Coronary artery (tissue), 2 donors: ENCODE results near the gene GDPD4.
A peak's percentile ranks its signal among the peaks of the same experiment; 100 is the strongest.

Experiments
- DNase-seq: peaks from one replicate; pipeline ENCODE4 v3.0.0-alpha.2; 2017; ENCODE audit warnings: low spot score
- H3K27ac ChIP-seq, 2 donors: fragments of 200-600 bp; sonication (generic); one replicate each; pipeline ENCODE4 v1.5.1; 2016 to 2019
- H3K4me3 ChIP-seq: fragments of 200-600 bp; sonication (generic); 2 replicates; pipeline ENCODE4 v1.5.1; 2016; ENCODE audit warnings: mild to moderate bottlenecking, moderate library complexity
- CTCF ChIP-seq: fragments of 200-600 bp; sonication (generic); IDR thresholded peaks from one replicate; pipeline ENCODE4 v1.5.1; 2019; ENCODE audit warnings: antibody characterized with exemption

Gene GDPD4

GRCh38 chr11:77191429-77191822, 110.1 kb downstream of the GDPD4 start:
- H3K4me3 ChIP-seq: no peak overlapping the region
- DNase-seq: no peak
- no peak for TF ChIP-seq CTCF
- H3K27ac ChIP-seq: no peak overlapping the region

DNA sequence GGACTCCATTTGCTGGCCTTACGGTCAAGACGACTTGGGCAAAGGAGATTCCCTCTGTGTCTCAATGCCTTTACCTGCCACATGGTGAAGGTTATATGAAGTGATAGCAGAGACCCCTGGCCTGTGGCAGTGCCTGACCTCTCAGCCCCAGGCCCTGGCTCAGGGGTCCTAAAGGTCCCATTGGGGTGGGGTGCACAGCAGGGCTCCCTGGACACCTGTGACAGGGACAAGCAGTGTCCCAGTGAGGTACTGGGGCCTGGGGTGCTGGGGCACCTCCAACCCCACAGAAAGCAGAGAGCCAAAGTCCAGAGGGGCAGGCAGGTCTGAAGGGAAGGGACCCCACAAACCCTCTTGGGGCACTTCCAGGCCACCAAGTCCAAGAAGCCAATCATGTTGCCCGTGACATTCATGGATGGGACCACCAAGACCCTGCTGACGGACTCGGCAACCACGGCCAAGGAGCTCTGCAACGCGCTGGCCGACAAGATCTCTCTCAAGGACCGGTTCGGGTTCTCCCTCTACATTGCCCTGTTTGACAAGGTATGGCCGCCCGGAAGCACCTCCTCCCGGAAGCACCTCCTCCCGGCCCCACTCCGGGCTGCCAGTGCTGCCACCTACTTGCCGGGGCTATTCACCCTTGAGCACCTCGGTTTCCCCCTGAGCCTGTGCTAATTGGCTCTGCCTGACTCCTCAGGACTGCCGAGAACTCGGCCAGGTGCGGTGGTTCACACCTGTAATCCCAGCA, 111.0 kb downstream of the GDPD4 start:
- no peak overlapping the region for H3K4me3 ChIP-seq
- H3K27ac ChIP-seq: no peak overlapping the region
- TF ChIP-seq CTCF: no peak
- no peak for DNase-seq

DNA sequence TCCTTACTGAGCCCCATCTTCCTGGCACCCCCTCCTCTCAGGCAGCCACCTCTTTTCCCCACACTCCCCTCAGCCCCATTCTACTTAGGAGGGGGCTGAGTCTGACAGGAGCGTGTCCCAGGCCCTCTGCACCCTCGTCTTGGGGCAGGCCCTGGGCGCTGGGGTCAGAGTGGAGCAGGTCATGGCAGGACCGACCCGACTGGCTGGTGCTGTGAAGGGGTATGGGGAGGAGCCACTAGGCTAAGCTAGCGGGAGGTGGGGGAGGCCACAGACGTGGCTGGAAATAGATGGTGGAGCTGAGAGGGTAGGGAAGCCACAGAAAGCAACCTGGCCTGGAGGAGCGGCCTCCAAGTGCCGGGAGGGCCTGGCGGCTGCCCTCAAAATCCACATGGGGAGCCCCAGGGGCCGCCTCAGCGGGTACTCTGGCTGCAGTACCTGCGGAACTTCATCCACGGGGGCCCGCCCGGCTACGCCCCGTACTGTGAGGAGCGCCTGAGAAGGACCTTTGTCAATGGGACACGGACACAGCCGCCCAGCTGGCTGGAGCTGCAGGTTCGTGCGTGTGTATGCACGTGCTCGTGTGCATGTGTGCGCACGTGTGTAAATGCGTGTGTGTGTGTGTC, 111.8 kb downstream of the GDPD4 start:
- no peak overlapping the region for H3K27ac ChIP-seq
- no peak for DNase-seq
- TF ChIP-seq CTCF: no peak
- H3K4me3 ChIP-seq: no peak overlapping the region

- H3K27ac ChIP-seq: no peak overlapping the region
Measured at GRCh38 chr11:77188633-77189491, 112.6 kb downstream of the GDPD4 start.

GRCh38 chr11:77187776-77188632, 113.5 kb downstream of the GDPD4 start:
- DNase-seq: no peak
- H3K27ac ChIP-seq: no peak overlapping the region
- peak; percentile 74 for TF ChIP-seq CTCF
- no peak overlapping the region for H3K4me3 ChIP-seq

More at GRCh38 chr11:77188633-77189491, 112.6 kb downstream of the GDPD4 start:
- no peak for TF ChIP-seq CTCF
- no peak for DNase-seq
- no peak overlapping the region for H3K4me3 ChIP-seq

DNA sequence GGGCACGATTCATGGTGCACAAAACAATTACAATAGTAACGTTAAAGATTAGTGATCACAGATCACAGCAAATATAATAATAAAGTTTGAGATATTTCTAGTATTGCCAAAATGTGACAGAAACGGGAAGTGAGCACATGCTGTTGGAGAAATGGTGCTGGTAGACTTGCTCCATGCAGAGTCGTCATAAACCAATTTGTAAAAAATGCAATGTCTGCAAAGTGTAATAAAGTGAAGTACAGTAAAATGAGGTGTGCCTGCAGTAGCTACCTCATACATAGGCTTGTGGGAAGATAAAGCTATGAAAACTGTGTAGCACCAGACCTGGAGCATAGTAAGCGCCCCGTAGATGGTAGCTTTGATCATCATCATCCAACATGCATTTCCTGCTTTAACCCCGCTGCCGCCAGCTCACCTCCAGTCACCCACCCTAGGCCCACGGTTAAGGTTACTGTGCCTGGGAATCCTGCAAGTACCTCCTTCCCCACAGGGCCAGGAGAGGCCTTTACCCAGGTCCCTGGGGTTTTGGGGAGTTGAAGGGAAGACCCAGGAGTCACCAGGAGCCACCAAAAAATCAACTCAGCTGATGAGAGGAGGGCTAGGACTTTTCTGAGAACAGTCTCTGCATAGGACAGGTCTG, 114.3 kb downstream of the GDPD4 start:
- no peak for TF ChIP-seq CTCF
- Histone ChIP-seq H3K4me3 (no peak overlapping the region), H3K27ac (no peak overlapping the region)
- DNase-seq: no peak
